HCT116 (cell line): ENCODE data around the gene NTN5. TPM values are rescaled to one million over a fixed set of nuclear protein-coding genes. Genes with fewer than 3 reads are reported as not detected.
A peak's percentile ranks its signal among the peaks of the same experiment; 100 is the strongest.

ENCODE experiments used
- ATAC-seq: fragments of 200-7000 bp; cut with Tn5 transposase; 2 replicates; pipeline ENCODE4 v1.9.1; 2020; ENCODE audit warnings: mild to moderate bottlenecking, moderate library complexity
- BruUV-seq: library from RNA; stranded (reverse); fragments of 400-500 nt; replicated peaks from 2 replicates; lab custom pipeline; 2021; lab: Mats Ljungman, UMichigan
- CTCF ChIA-PET: fragments of 300-600 bp; sonication (Branson Sonifier 250); formaldehyde crosslinking; loops from one replicate; lab custom pipeline; 2021; ENCODE audit warnings: antibody characterized with exemption; lab: Charles Lee
- POLR2A ChIA-PET: fragments of 300-600, 350-600 bp; sonication (Branson Sonifier 250); formaldehyde crosslinking; loops from one replicate; lab custom pipeline; 2021; ENCODE audit warnings: antibody characterized with exemption; lab: Charles Lee
- RAD21 ChIA-PET, 2 experiments: fragments of 300-600 bp; sonication (Branson Sonifier 250); formaldehyde crosslinking; loops; one replicate each; lab custom pipeline; 2023; ENCODE audit warnings: low total read pairs in 2 of 2; ENCODE audit not compliant: uncharacterized antibody in 2 of 2, unreplicated experiment in 2 of 2, low non-redundant PET in 1 of 2; lab: Charles Lee
- DNase-seq: peaks from one replicate; pipeline ENCODE4 v3.0.0-alpha.2; 2010; ENCODE audit warnings: low read depth, low spot score
- H2AFZ ChIP-seq: fragments of 200-600 bp; shearing (Covaris generic), sonication (generic); 2 replicates; pipeline ENCODE4 v1.6.1; 2017; ENCODE audit warnings: low read depth, mixed run types, mixed read lengths, antibody characterized with exemption, low read length; ENCODE audit not compliant: poor library complexity, severe bottlenecking
- H3K27ac ChIP-seq: 2 replicates; pipeline ENCODE4 v1.5.1; 2012; ENCODE audit warnings: low read depth, low read length
- H3K27me3 ChIP-seq: fragments of 200-600 bp; sonication (generic); 2 replicates; pipeline ENCODE4 v1.6.1; 2016; ENCODE audit warnings: mixed run types, low read length, mixed read lengths; ENCODE audit not compliant: insufficient read depth
- H3K36me3 ChIP-seq, 2 experiments: fragments of 200-500 bp in 1 of 2; fragments of 200-600 bp in 1 of 2; sonication (Bioruptor generic) in 1 of 2; sonication (generic) in 1 of 2; 2 replicates each; pipeline versions ENCODE4 v1.5.1 to v1.6.1; 2014 to 2016; ENCODE audit warnings: low read length in 2 of 2, inconsistent platforms in 1 of 2, mixed read lengths in 1 of 2, mixed run types in 1 of 2; ENCODE audit not compliant: insufficient read depth in 2 of 2, control insufficient read depth in 1 of 2
- H3K4me1 ChIP-seq, 2 experiments: fragments of 200-600 bp in 1 of 2; sonication (generic) in 1 of 2; 2 replicates each; pipeline versions ENCODE4 v1.5.1 to v1.6.1; 2012 to 2017; ENCODE audit warnings: low read length in 2 of 2, inconsistent platforms in 1 of 2, mild to moderate bottlenecking in 1 of 2, mixed read lengths in 1 of 2, mixed run types in 1 of 2, moderate library complexity in 1 of 2; ENCODE audit not compliant: insufficient read depth in 2 of 2, control insufficient read depth in 1 of 2
- H3K4me2 ChIP-seq: fragments of 200-600 bp; sonication (generic); 2 replicates; pipeline ENCODE4 v1.6.1; 2017; ENCODE audit warnings: mixed run types, low read length, mixed read lengths
- H3K4me3 ChIP-seq, 2 experiments: fragments of 200-600 bp in 1 of 2; sonication (generic) in 1 of 2; replicated peaks in 1 of 2; 2 replicates each; pipeline ENCODE4 v1.5.1; 2011 to 2016; ENCODE audit warnings: low read length in 2 of 2, control low read depth in 1 of 2, low read depth in 1 of 2, mild to moderate bottlenecking in 1 of 2, mixed read lengths in 1 of 2, mixed run types in 1 of 2
- H3K79me2 ChIP-seq: fragments of 200-600 bp; sonication (generic); 2 replicates; pipeline ENCODE4 v1.6.1; 2017; ENCODE audit warnings: mild to moderate bottlenecking, mixed run types, low read length, moderate library complexity, mixed read lengths; ENCODE audit not compliant: insufficient read depth
- H3K9ac ChIP-seq: fragments of 200-600 bp; sonication (generic); 2 replicates; pipeline ENCODE4 v1.6.1; 2016; ENCODE audit warnings: low read length, mixed read lengths
- H3K9me2 ChIP-seq: fragments of 200-600 bp; sonication (generic), shearing (Covaris generic); 2 replicates; pipeline ENCODE4 v1.6.1; 2017; ENCODE audit warnings: mixed run types, mild to moderate bottlenecking, moderate library complexity; ENCODE audit not compliant: insufficient read depth
- H3K9me3 ChIP-seq, 2 experiments: fragments of 200-500 bp in 1 of 2; fragments of 200-600 bp in 1 of 2; sonication (Bioruptor generic) in 1 of 2; sonication (generic) in 1 of 2; 2 replicates each; pipeline ENCODE4 v1.6.1; 2014 to 2017; ENCODE audit warnings: low read length in 2 of 2, mixed read lengths in 2 of 2, inconsistent platforms in 1 of 2, low read depth in 1 of 2, mild to moderate bottlenecking in 1 of 2, mixed run types in 1 of 2, moderate library complexity in 1 of 2; ENCODE audit not compliant: control insufficient read depth in 1 of 2, insufficient read depth in 1 of 2
- H4K20me1 ChIP-seq: fragments of 200-600 bp; sonication (generic), shearing (Covaris generic); 2 replicates; pipeline ENCODE4 v1.6.1; 2017; ENCODE audit warnings: mixed run types, mild to moderate bottlenecking, moderate library complexity; ENCODE audit not compliant: insufficient read depth
- EGR1 ChIP-seq: IDR thresholded peaks from 2 replicates; pipeline ENCODE4 v1.6.1; 2012; ENCODE audit warnings: low read depth
- ELF1 ChIP-seq: IDR thresholded peaks from 2 replicates; pipeline ENCODE4 v1.6.1; 2012; ENCODE audit warnings: low read depth, borderline replicate concordance
- EZH2phosphoT487 ChIP-seq: fragments of 200-600 bp; IDR thresholded peaks from 2 replicates; pipeline ENCODE4 v1.6.1; 2018; ENCODE audit warnings: antibody characterized with exemption, borderline replicate concordance
- FOSL1 ChIP-seq: IDR thresholded peaks from 2 replicates; pipeline ENCODE4 v1.6.1; 2012; ENCODE audit warnings: low read depth
- JUND ChIP-seq: IDR thresholded peaks from 2 replicates; pipeline ENCODE4 v1.6.1; 2012
- POLR2A ChIP-seq: IDR thresholded peaks from 2 replicates; pipeline ENCODE4 v1.7.0; 2011; ENCODE audit warnings: borderline replicate concordance; ENCODE audit not compliant: insufficient read depth, insufficient read length; ENCODE audit errors: extremely low read depth
- POLR2AphosphoS5 ChIP-seq: IDR thresholded peaks from 2 replicates; pipeline ENCODE4 v1.6.1; 2011; ENCODE audit warnings: mild to moderate bottlenecking, low read depth, low read length, moderate library complexity
- RAD21 ChIP-seq: IDR thresholded peaks from 2 replicates; pipeline ENCODE4 v1.6.1; 2012; ENCODE audit warnings: low read depth, mild to moderate bottlenecking
- SIN3A ChIP-seq: IDR thresholded peaks from 2 replicates; pipeline ENCODE4 v1.6.1; 2012; ENCODE audit warnings: low read depth
- SRF ChIP-seq: IDR thresholded peaks from 2 replicates; pipeline ENCODE4 v1.6.1; 2012; ENCODE audit warnings: low read depth
- YY1 ChIP-seq: IDR thresholded peaks from 2 replicates; pipeline ENCODE4 v1.6.1; 2011; ENCODE audit warnings: low read length, low read depth, moderate library complexity, mild to moderate bottlenecking; ENCODE audit not compliant: insufficient replicate concordance; ENCODE audit errors: extremely low read depth
- ZFX ChIP-seq: fragments of 450-650 bp; IDR thresholded peaks from 2 replicates; pipeline ENCODE4 v1.6.1; 2017
- intact Hi-C: fragments of 100-400 bp; cut with micrococcal nuclease; formaldehyde crosslinking; loops from 2 replicates; pipeline ENCODE4 v1.10.0; 2022
- total RNA-seq: library from RNA; stranded (reverse); gene quantifications from one replicate; pipeline ENCODE4 v1.2.1, GENCODE V29; 2021; ENCODE audit not compliant: unreplicated experiment
- TF ChIP-seq, protein P1 (sequence below): IDR thresholded peaks from 2 replicates; pipeline ENCODE4 v1.6.1; 2012
- TF ChIP-seq, protein P2 (sequence below): IDR thresholded peaks from 2 replicates; pipeline ENCODE4 v1.6.1; 2012
- TF ChIP-seq, protein P3 (sequence below): IDR thresholded peaks from 2 replicates; pipeline ENCODE4 v1.6.1; 2011; ENCODE audit warnings: mild to moderate bottlenecking, low read length, moderate library complexity; ENCODE audit not compliant: insufficient replicate concordance; ENCODE audit errors: extremely low read depth
- TF ChIP-seq, protein P4 (sequence below), 3 experiments: fragments of 200-600 bp in 1 of 3; sonication (generic) in 1 of 3; IDR thresholded peaks in 2 of 3; conservative IDR thresholded peaks in 1 of 3; 2 replicates each; pipeline ENCODE4 v1.5.1; 2012 to 2017; ENCODE audit warnings: low read depth in 2 of 3, low read length in 2 of 3, antibody characterized with exemption in 1 of 3, borderline replicate concordance in 1 of 3, control low read depth in 1 of 3, mild to moderate bottlenecking in 1 of 3, mixed read lengths in 1 of 3, mixed run types in 1 of 3, moderate library complexity in 1 of 3; ENCODE audit not compliant: insufficient read depth in 1 of 3

The NTN5 gene
- total RNA-seq, 1 experiment from 2014 or later, result 3.1 TPM

DNA sequence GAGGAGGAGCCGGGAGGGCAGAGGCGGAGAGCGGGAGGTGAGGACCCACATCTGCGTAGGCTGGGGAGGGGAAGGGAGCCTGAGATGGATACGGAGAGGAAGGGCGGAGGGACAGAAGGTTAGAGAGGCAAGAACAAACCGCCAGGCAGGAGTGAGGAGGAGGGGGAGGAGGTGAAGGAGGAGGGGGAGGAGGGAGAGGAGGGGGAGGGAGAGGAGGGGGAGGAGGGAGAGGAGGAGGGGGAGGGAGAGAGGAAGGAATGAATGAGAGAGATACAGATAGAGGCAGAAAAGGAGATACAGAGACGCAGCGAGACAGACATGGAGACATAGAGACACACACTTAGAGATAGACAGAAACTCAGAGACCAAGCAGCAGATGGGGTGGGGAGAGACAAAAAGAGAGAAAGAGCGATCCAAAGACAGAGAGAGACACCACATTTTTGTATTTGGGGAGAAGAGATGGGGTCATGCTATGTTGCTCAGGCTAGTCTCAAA lies 26.0 kb downstream of the NTN5 start:
- Histone ChIP-seq H3K36me3 (no peaks in the 10 kb centered on the region), H3K9me3 (no peaks in the 10 kb centered on the region), H3K27me3 (no peaks in the 10 kb centered on the region), H3K79me2 (no peaks in the 10 kb centered on the region), H3K4me2 (peak overlapping the region; percentile 85), H3K27ac (peak overlapping the region; percentile 83), H3K9ac (no peak overlapping the region), H4K20me1 (no peaks in the 10 kb centered on the region), H3K9me2 (no peaks in the 10 kb centered on the region), H2AFZ (no peak overlapping the region), H3K4me1 (peaks cover 19 to 56% of the 10 kb centered on the region in 2 experiments), H3K4me3 (peak overlapping the region; percentile 55 to 58)
- CTCF ChIA-PET, result interaction anchor here (1.0 to 2.4 kb wide), 8 partner anchors 9 to 135 kb away, joined by 3 to 8 read pairs (median 6); partner anchors contain the start of genes FUT2, RPL18 and SPHK2
- BruUV-seq, result no TSS peak
- TF ChIP-seq, protein P1, sequence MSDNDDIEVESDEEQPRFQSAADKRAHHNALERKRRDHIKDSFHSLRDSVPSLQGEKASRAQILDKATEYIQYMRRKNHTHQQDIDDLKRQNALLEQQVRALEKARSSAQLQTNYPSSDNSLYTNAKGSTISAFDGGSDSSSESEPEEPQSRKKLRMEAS, result no peak
- TF ChIP-seq RAD21 (no peak), POLR2A (no peak), ELF1 (no peak), JUND (no peak), FOSL1 (no peak), SIN3A (no peak), YY1 (no peak), EGR1 (no peak), ZFX (no peak), POLR2AphosphoS5 (no peak), SRF (no peak), EZH2phosphoT487 (no peak)
- TF ChIP-seq, protein P2, sequence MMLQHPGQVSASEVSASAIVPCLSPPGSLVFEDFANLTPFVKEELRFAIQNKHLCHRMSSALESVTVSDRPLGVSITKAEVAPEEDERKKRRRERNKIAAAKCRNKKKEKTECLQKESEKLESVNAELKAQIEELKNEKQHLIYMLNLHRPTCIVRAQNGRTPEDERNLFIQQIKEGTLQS, result no peak
- TF ChIP-seq, protein P3, sequence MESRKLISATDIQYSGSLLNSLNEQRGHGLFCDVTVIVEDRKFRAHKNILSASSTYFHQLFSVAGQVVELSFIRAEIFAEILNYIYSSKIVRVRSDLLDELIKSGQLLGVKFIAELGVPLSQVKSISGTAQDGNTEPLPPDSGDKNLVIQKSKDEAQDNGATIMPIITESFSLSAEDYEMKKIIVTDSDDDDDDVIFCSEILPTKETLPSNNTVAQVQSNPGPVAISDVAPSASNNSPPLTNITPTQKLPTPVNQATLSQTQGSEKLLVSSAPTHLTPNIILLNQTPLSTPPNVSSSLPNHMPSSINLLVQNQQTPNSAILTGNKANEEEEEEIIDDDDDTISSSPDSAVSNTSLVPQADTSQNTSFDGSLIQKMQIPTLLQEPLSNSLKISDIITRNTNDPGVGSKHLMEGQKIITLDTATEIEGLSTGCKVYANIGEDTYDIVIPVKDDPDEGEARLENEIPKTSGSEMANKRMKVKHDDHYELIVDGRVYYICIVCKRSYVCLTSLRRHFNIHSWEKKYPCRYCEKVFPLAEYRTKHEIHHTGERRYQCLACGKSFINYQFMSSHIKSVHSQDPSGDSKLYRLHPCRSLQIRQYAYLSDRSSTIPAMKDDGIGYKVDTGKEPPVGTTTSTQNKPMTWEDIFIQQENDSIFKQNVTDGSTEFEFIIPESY, result no peak
- TF ChIP-seq, protein P4, sequence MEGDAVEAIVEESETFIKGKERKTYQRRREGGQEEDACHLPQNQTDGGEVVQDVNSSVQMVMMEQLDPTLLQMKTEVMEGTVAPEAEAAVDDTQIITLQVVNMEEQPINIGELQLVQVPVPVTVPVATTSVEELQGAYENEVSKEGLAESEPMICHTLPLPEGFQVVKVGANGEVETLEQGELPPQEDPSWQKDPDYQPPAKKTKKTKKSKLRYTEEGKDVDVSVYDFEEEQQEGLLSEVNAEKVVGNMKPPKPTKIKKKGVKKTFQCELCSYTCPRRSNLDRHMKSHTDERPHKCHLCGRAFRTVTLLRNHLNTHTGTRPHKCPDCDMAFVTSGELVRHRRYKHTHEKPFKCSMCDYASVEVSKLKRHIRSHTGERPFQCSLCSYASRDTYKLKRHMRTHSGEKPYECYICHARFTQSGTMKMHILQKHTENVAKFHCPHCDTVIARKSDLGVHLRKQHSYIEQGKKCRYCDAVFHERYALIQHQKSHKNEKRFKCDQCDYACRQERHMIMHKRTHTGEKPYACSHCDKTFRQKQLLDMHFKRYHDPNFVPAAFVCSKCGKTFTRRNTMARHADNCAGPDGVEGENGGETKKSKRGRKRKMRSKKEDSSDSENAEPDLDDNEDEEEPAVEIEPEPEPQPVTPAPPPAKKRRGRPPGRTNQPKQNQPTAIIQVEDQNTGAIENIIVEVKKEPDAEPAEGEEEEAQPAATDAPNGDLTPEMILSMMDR (IDR thresholded peaks at IDR 0.05 in 2 of 3, conservative IDR thresholded peaks at IDR 0.05 in 1 of 3; ENCODE audit: borderline replicate concordance in 1 of 3, insufficient read depth in 1 of 3, low read depth in 2 of 3, low read length in 2 of 3), result no peak
- RAD21 ChIA-PET, result interaction anchor here in 1 of 2 experiments (1.0 kb wide), 1 partner anchor 94 kb away, joined by 3 read pairs; no protein-coding TSS in a partner anchor
- ATAC-seq (no peak), DNase-seq (no peak)
- POLR2A ChIA-PET, result interaction anchor here (0.7 to 2.5 kb wide), 9 partner anchors 10 to 1362 kb away, joined by 3 to 27 read pairs (median 6); partner anchors contain the start of genes DBP, FUT2, RPL18 and SPHK2
- intact Hi-C loops, result loop anchor here (2.0 kb wide), 3 partner anchors 142 to 196 kb away; no protein-coding TSS in a partner anchor
